HT1080 (cell line): ENCODE data around the gene PTPRK. TPM values are rescaled to one million over a fixed set of nuclear protein-coding genes. Genes with fewer than 3 reads are reported as not detected.

Experiments used
- DNase-seq: peaks from one replicate; pipeline ENCODE4 v3.0.0-alpha.2; 2015; ENCODE audit warnings: low read depth
- total RNA-seq: library from RNA; depleted of rRNA; stranded (reverse); fragments of >200 nt; shearing (Covaris generic); gene quantifications from 2 replicates; pipeline ENCODE4 v1.2.3, GENCODE V29; 2014

Gene PTPRK
- total RNA-seq, 1 experiment from 2014 or later, result 102 TPM

GRCh38 chr6:128150376-128150775 is 370.0 kb downstream of the PTPRK start:
- no peak for DNase-seq

DNA sequence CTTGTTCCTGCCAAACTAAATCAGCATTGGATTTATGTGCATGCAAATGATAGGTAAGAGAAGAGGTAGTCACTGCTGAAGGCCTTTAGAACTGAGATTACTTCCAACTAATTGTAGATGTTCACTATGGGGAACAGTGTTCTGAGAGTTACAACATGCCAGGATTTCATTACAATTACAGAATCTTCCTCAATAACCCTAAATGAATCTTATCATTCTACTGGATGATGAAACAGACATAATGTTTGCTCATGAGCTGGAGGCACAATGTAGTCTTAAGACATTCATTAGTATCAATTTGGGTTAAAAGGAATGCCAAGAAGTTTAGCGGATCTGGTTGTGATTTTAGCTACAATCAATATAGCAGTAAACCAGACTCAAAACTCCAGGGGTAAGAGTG is 370.6 kb downstream of the PTPRK start:
- DNase-seq, result no peak

DNA sequence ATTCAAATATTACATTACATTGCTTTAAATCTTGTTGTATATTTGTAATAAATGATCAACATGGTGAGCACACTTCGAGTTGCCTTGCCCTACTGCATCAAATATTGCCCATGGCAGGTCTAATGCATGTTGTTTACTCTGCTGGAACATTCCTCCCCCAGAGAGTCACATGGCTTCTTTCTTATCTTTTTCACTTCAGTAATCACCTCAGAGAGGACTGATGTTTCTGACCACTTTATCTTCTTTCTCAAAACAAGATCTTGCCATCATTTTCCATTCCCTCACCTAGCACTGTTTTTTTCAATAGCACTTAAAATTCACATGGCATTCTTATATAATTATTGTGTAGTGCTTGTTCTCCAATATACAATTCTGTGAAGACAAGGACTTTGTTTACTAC is 376.1 kb downstream of the PTPRK start:
- DNase-seq, result no peak

DNA sequence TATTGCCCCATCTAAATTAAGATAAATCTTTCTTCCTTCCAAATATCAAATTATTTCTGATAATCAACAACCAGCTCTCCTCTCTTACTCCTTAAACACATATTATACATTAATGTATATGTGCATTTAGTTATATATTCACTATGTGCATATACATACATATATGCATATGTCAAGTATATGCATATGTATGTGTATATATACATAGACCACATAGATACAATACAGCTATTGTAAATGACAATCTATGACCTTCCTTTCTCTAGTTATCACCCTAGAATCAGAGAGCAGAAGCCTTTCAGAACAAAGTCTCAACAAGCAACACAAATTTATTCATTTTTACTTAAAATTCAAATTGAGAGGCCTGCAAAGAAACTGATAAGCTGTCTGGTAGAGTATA is 378.5 kb downstream of the PTPRK start:
- DNase-seq, result no peak

DNA sequence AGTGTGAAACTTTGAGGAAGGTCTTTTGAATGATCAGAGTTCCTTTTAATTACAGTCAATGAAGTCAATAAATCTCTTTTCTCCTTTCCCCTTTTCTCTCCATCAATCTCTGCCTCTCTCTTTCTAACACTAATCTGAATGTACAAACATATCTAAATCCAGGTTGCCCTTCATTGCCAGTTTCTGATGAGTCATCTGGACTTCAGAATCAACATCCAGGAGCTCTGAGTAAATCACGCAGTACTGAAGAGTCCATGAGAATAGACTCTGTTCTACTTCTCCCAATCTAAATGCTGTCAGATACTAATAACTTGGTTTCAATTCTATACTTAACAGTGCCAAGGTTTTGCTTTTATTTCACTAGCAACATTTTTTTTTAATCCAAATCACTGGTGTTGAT is 380.9 kb downstream of the PTPRK start:
- peak; percentile 56 for DNase-seq

DNA sequence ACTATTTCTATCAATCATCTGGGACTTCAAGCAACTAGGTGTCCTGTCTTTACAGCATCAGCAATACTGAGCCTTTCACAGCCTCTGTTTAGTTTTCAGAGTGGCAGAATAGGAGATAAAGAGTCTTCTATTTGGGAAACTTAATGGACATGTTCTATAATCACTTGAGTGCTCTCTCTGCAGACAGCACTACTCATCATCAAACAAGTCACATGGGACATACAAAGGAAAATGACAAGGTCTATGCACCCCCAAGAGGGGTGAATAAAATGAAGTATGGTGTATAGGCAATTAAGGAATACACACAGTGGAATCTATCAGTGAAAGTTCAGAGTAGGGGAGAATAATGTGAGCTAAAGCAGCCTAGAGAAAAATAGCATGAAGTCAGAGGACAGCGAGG is 381.7 kb downstream of the PTPRK start:
- DNase-seq, result no peak

DNA sequence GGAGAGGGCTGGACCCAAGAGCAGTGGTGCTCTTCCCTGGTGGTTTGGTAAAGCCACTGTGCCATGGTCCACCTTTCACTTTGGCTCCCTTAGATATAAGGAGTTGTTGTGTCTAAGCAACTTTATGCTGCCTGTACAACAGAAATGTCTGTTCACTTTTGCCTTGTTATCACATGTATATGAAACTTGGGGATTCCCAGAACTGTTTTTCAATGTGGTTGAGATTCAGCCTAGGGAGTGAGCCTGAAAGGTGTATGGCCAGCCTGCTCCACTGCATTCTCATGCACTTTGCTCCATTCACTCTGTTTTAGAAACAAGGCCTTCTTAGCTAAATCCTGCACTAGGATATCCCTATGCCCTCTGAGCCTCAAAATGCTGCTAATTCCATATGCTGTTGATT is 385.1 kb downstream of the PTPRK start:
- no peak for DNase-seq

DNA sequence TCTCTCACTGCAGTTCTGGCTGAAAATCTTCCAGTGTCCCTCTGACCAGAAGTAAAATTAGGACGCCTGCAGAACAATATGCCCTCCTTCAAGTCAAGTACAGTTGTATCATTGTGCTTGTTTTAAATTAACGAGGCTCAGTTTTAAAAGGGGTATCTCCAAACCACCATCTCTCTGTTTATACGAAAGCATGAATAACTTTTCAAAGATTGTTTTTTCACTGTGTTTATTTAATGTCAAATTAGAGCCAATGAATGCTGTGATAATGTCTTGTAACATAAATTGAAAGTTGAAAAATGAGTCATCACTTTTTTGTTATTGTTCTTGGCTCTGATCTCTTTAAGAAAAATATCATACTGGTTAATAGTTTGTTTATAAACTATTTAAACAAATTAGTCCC is 388.8 kb downstream of the PTPRK start:
- DNase-seq, result no peak

- DNase-seq, result no peak
Observed at GRCh38 chr6:128131036-128131435, 389.4 kb downstream of the PTPRK start.

GRCh38 chr6:128129679-128130078 is 390.7 kb downstream of the PTPRK start:
- no peak for DNase-seq

GRCh38 chr6:128127650-128128049 is 392.7 kb downstream of the PTPRK start:
- no peak for DNase-seq

- DNase-seq, result peak; percentile 5
Observed at GRCh38 chr6:128124713-128125112, 395.7 kb downstream of the PTPRK start.

DNA sequence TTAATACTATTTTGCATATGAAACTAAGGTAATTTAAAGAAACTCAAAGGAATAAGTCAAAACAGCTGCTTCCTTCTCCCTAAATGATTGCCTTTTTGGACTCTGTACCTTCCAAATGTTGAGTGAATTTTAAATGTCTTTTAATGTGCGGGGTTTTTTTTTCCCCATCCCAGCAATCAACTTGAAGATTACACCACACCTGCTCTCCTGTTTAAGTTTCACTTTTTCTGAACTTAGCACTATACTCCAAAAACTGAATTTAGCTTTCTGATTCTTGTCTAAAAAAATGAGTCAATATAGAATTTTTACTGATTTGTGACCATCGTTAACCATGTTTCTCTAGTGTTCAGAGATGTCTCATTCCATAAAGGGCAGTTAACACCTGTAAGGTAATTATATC is 398.8 kb downstream of the PTPRK start:
- no peak for DNase-seq

GRCh38 chr6:128121190-128121589 is 399.2 kb downstream of the PTPRK start:
- DNase-seq, result no peak

DNA sequence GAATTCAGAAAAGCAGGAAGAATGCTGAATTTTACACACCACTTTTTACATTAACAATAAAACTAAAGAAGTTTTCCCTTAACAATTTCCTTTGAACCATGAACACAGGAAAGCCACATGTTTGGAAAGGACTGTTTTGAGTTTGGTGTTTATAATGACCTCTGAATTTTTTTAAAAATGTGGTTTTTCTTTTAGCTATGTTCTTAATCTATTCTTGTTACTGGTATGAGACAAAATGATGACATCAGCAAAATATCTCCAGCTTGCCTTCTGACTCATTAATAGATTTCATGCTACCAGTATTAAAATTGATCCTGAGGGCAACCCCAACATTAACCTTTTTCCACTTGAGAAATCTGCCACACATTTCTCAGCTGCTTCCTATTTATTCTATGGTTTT is 402.0 kb downstream of the PTPRK start:
- no peak for DNase-seq

DNA sequence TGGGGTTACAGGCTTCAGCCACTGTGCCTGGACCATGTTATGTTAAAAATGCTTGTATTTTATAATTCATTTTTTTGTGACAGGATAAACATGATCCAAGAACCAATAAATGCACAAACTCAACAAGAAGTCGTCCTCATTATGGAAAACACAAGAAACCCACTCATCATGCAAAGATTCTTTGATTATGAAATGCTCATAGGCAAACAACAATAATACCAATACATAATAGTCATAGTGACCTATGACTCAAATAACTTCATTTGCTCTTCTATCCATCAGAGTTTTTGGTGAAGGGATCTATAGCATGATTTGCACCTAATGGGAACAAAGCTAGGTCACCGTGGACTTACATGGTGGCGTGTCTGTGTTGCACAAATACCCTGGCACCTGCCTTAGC is 402.5 kb downstream of the PTPRK start:
- no peak for DNase-seq

GRCh38 chr6:128114164-128114563 is 406.2 kb downstream of the PTPRK start:
- DNase-seq, result no peak

- DNase-seq, result no peak
Observed at GRCh38 chr6:128112494-128112893, 407.9 kb downstream of the PTPRK start.

GRCh38 chr6:128111096-128111495 is 409.3 kb downstream of the PTPRK start:
- no peak for DNase-seq

DNA sequence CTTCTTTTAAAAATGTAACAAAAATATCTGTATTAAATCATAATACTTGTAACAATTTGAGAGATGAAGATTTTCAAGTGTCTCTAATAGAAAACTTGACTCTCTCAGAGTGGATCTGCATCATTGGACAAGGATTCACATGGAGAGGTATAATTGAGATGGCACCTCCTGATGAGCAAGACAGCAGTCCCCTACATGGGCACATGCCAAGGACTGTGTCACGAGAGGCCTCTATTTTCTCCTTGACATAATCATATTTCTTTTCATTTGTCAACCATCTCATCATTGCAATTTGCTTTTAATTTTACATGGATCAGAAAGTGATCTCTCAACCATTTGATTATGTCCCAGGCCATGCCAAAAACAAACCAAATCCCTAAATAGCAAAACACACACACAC is 412.7 kb downstream of the PTPRK start:
- DNase-seq, result no peak

DNA sequence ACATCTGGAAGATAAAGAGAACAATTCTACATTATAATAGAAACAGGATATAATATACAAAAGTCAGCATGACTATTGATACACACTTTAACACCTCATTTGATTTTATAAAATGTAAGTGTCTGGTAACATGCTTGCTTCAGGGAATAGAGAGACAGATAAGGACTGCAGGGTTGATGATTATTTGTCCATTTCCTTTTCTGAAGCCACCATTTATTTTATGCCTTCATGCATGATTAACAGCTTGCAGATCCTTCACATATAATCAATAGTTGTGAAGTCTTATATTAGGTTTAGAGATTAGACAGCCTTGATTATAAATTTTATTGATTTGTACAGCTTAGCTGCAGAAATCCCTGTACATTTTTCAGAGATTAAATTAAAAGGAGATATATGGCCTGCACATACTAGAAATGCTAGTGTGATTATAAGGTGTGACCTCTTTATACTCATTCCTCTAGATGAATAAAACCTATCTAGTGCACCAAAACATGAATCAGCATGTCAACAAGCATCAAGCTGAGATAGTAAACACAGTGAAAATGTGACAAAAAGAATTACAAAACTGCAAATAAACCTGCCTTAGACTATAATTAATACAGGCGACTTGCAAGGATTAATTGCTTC is 420.7 kb downstream of the PTPRK start:
- DNase-seq, result no peak

GRCh38 chr6:128098000-128098581 is 422.3 kb downstream of the PTPRK start:
- peak; percentile 38 for DNase-seq

DNA sequence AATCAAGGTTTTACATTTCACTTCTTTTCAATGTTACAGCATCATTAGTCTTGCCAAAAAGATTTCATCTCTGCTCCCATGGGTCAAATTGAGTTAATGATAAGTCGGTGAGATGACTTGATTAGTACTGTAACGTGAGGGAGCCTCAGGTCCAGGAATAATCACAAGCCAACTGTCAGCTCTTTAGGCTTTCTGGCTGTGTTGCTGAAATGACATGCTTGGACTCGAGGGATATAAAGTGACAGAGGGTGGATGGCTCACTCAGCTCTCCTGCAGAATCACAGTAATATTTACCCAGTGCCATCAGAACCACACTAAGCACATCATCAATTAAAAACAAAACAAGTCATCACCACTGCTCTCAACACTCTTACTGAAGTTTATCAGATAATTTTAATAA is 423.4 kb downstream of the PTPRK start:
- DNase-seq, result no peak

GRCh38 chr6:128095362-128095761 is 425.0 kb downstream of the PTPRK start:
- no peak for DNase-seq
